ENCODE measurements around the gene XIRP2.

XIRP2 gene

DNA sequence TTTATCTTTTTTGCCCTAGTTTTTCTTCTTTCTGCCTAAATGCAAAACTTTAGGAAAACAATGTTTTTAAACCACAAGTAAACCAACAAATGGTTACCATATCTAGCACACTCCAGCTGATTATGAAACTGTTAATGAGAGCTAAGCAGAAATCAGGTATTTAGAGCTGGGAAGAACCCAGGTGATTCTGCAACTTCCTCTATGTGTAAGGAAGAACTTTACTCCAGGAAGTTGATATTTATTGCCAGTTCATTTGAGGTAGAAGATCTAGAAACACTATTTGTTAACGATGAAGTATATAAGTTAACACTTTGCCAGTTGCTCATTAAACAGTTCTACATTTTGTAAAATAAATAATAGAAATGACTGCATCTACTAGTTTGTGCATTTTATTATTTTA, 409.7 kb downstream of the XIRP2 start:
- Histone ChIP-seq H3K27me3 (ENCODE audit: insufficient read depth, low read length) (peaks cover 36% of the 10 kb centered on the region), H3K36me3 (ENCODE audit: insufficient read depth, low read length) (no peaks in the 10 kb centered on the region), H2AFZ (ENCODE audit: low read length, unreplicated experiment) (no peak overlapping the region), H3K4me3 (ENCODE audit: low read depth, low read length) (no peak overlapping the region), H3K4me1 (ENCODE audit: control insufficient read depth, insufficient read depth, low read length, unreplicated experiment) (peaks cover 2% of the 10 kb centered on the region), H3K27ac (ENCODE audit: low read depth, low read length) (no peak overlapping the region), H3K79me2 (ENCODE audit: control insufficient read depth, insufficient read depth, low read length, unreplicated experiment) (no peaks in the 10 kb centered on the region)

Data from ACC112 (cell line).